CD4-positive, alpha-beta T cell treated with Interleukin-1 beta for 1 hour (primary cell): ENCODE measurements around the gene CPEB1.

Source experiments
- DNase-seq, 2 donors: peaks; one replicate each; pipeline ENCODE4 v3.0.0-alpha.2; 2020 to 2022

The CPEB1 gene

DNA sequence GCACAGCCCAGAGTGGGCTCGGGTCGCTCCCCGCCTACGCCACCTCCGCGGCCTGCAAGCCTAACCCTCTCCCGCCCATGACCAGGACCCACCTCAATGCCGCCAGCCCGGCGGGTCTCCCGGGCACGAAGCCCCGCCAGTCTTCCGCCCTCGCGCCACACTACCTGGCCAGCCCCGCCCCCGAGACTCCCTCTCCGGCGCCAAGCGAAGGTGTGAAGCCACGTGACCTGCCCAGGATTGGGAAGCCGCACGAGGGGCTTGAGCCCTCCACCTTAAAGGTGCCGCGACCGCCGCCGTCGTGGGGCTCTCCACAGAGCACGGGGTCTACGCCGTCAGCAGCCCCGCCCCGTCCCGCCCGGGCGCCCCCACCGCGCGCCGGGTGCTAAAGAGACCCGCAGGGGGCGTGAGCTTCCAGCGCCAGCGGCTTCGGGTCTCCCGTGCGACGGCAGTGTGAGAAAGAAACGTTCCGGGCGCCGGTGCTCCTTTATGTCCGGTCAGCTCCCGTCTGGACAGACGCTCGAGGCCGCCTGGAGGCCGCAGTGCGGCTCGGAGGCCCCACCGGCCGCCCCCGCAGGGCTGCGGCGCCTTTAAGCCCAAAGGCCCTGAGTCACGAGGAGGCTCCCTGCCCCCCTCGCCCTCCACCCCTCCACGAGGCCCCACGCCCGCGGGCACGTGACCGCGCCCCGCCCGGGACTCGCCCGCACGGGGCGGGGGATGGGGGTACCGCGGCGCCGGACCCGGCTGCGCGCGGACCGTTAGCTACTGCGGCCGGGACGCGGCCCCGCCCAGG is at the start of gene CPEB1:
Gene CPEB1 (minus strand): TSS at position 319 of the 790 bp plus-strand sequence. CDS start 18,904 bp downstream, outside the sequence.
- DNase-seq = peak; percentile 19 to 22

GRCh38 chr15:82692171-82692570 is 45.0 kb upstream of the CPEB1 start:
- DNase-seq = no peak

GRCh38 chr15:82689147-82689546 is 42.0 kb upstream of the CPEB1 start:
- DNase-seq = no peak

- DNase-seq = no peak
These were observed 41.5 kb upstream of the CPEB1 start for GRCh38 chr15:82688691-82689090.

GRCh38 chr15:82681371-82681770 is 34.2 kb upstream of the CPEB1 start:
- no peak for DNase-seq

DNA sequence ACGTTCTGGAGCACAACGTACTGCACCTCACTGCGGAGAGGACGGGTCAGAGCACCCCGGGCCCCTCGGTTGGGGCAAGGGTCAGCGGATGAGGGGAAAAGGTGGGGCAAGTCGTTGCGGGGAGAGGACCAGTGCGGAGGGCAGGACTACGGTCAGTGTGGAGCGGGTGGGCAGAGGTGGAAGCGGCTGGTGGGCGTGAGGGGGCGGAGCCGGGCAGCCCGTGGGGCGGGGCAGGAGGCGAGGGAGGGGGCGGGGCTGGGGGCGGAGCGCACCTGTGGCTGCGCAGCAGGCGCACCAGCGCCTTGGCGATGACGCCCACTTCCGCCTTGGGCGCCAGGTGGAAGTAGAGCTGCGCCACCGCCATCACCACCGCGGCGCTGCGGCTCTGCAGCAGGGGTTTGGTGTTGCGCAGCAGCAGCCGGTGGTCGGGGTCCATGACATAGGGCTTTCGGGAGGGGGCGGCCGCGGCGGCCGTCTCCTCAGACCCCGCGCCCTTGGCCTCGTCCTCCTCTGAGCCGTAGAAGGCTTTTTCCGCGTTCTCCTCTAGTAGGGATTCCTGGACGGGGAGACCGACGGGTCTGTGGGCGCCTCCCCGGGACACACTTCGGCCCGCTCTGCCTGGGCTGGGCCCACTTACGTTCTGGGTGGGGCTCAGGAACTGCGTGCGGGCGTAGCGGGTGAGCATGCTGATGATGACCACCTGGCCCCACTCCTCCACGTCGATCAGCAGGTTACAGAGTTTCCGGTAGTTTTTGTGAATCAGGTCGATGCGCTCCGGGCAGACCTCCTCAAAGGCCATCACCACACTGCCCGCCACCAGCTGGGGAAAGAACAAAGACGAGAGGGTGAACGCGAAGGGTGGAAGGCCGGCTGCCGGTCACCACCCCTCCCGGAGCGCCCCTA is 33.3 kb upstream of the CPEB1 start:
- peak; percentile 85 to 88 for DNase-seq

- DNase-seq = no peak
These were observed 32.5 kb upstream of the CPEB1 start for GRCh38 chr15:82679626-82680199.

GRCh38 chr15:82677720-82678323 is 30.7 kb upstream of the CPEB1 start:
- DNase-seq = no peak

DNA sequence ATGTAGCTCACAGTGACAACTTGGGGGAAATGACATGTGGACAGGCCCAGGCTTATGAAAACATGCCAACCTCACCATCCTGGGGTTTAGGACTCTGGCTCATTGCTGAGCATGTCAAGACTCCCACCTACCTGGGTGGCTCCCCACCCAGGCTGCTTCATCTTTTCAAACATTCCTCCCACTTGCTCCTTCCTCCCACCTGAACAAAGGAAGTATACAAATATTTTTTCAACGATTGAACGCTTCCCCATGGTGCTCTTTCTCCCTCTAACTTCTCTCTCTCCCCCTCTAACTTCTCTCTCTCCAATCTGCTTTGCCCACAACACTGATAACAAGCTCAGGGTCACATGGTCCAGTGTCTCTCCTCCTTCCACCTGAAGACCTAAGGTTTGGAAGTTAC is 27.7 kb upstream of the CPEB1 start:
- no peak for DNase-seq

DNA sequence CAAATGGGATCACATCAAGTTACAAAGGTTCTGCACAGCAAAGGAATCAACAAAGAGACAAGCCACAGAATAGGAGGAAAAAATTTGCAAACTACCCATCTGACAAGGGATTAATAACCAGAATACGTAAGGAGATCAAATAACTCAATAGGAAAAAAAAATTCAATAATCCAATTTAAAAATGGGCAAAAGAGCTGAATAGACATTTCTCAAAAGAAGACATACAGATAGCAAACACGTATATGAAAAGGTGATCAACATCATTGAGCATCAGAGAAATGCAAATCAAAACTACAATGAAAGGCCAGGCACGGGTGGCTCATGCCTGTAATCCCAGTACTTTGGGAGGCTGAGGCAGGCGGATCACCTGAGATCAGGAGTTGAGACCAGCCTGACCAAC is 23.5 kb upstream of the CPEB1 start:
- no peak for DNase-seq

GRCh38 chr15:82666606-82667005 is 19.4 kb upstream of the CPEB1 start:
- no peak for DNase-seq

DNA sequence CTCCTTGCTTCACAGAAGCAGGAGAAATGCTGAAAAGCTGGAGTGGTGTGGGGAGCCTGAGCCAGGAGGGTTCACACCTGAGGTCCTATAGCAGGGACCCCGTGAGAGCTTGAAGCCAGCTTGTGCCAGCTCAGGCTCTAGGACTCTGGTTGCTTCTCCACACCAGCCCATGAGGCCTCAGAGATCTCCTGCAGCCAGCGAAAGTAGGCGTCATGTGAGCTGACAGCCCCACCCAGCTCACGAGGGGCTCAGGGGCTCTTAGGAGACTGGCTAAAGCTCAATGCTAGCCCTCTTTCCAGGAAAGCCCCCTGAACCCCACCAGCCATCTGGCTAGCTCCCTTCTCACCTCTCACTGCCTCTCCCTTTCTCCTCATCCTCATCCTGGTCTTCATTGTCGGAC is 16.9 kb upstream of the CPEB1 start:
- no peak for DNase-seq

DNA sequence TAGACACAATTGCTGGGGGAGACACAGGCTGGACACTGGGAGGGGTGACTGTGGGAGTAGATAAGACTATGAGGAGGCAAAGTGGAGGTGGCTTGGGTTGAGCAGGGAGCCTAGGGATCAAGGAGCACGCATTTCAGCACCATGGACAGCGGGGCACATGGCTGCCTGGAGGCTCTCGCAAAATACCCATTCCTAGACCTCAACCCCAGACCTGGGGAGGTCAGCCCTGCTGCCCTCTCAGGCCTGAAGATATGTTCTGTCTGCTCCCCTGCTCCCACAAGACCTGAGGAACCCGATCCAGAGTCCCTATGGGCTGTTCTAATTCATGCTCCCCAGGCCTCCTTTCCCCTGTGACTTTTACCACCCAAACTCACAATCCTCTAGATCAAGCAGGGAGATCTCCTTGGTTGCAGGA is 16.0 kb upstream of the CPEB1 start:
- peak in 1 of 2 donors; percentile 13 for DNase-seq

DNA sequence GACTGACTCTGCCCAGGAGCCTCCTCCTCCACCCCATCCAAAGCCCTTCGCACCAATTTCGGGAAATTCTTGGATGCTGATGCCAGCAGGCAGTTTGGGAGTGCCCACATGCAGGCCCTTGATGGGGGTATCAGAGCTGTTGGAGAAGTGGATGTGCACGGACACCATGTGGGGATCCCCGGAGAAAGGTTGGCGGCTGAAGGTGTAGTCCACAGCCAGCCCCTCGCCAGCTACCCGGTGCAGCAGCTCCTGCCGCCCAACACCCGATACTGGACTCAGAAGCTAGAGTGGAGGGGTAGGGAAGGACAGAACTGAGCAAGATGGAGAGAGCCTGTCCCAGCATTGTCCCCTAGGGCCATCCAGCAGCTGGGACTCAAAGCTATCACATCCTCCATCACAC is 15.5 kb upstream of the CPEB1 start:
- no peak for DNase-seq

DNA sequence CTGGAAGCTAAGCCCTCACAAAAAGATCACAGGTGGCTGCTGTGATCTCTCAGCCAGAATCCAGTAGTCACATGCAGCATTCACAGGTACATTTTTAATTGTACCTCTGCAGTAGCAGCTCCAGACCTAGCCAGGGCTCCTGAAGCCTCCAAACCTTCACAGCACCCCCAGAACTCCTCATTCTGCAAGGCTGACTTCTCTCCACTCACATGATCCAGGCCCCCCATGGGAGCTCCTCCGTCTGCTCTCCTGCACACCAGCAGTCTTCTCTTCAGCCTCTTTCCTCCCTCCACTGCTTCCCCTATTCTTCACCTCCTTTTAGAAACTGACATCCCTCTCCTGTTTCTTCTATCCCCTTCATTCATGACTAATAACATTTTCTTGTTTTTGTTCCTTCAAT is 13.2 kb upstream of the CPEB1 start:
- DNase-seq = no peak

GRCh38 chr15:82656641-82657266 is 9.6 kb upstream of the CPEB1 start:
- no peak for DNase-seq

DNA sequence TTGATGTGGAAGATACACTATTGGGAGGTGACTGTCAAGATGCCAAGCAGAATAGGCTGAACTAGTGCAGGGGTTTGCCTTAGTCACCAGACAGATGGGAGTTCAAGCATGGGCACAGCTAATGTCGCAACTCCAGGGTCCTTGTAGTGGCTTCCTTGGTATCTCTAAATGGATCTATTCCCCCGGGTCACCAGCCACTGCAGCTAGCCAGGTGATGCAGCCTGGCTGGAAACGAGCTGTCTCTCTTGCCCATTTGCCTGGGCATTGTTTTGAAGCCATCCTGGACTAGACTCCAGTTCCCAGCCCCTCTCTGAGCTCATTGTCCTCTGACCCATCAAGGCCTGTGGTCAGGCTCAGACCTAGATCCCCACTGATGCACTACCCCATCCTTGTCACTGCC is 8.4 kb upstream of the CPEB1 start:
- no peak for DNase-seq

DNA sequence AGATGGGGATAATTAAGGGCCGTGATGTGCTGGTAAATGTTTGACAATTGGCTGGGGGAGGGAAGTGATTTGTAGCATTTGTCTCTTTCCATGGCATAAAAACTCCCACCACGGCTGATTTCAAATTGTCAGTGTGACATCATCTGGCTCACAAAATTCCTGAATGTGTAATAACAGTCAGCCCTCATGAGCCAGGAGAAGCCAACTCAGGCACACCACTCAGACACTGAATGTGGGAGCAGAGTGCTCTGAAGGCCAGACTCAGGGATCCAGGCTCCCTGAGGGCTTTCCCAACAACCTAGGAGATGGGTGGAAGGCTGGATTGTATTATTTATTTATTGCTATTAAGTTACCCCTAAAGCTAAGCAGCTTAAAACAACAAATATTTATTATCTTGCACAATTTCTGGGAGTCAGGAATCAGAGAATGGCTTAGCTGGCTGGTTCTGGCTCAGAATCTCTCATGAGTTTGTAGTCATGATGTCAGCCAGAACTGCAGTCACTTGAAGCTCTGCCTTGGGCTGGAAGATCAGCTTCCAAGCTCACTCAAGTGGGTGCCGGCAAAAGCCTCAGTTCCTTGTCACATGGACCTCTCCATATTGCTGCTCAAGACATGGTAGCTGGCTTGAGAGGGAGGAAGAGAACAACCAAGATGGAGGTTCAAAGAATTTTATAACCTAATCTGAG is 6.5 kb upstream of the CPEB1 start:
- DNase-seq = no peak

DNA sequence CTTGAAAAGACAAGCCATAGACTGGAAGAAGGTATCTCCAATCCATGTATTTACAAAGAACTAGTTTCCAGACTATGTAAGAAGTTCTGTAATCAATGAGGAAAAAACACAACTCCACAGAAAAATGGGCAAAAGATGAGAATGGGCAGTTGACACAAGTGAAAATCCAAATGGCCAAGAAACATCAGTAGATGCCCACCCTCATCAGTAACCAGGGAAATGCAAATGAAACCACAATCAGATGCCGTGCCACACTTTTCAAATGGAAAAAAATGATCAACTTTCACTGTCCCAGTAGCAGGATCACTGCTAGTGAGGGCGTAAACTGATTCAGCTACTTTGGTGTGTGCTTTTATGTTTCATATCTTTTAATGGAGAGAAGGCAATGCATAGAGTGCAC is 4.5 kb upstream of the CPEB1 start:
- no peak for DNase-seq

GRCh38 chr15:82650046-82650670 is 3.0 kb upstream of the CPEB1 start:
- DNase-seq = no peak

GRCh38 chr15:82649226-82649999 is 2.2 kb upstream of the CPEB1 start:
- DNase-seq = no peak
